HepG2 (cell line): ENCODE measurements around the gene UTS2R. TPM values are rescaled to one million over a fixed set of nuclear protein-coding genes. Genes with fewer than 3 reads are reported as not detected.

Source experiments
- BORCS8-MEF2B ChIP-seq: sonication (generic); formaldehyde crosslinking; IDR thresholded peaks from 2 replicates; pipeline ENCODE4 v1.8.0; 2022; ENCODE audit warnings: mild to moderate bottlenecking, missing genetic modification reagents
- GABPB1 ChIP-seq: IDR thresholded peaks from 2 replicates; pipeline ENCODE4 v1.6.1; 2016; ENCODE audit warnings: mild to moderate bottlenecking, missing genetic modification reagents, moderate library complexity, missing compliant biosample characterization
- MBD4 ChIP-seq: IDR thresholded peaks from 2 replicates; pipeline ENCODE4 v1.6.1; 2012; ENCODE audit warnings: low read length, inconsistent platforms, borderline replicate concordance
- NFKBIZ ChIP-seq: IDR thresholded peaks from 2 replicates; pipeline ENCODE4 v1.6.1; 2018; ENCODE audit warnings: missing genetic modification reagents, missing compliant biosample characterization
- POLR2A ChIP-seq, 2 experiments: IDR thresholded peaks; 2 replicates each; pipeline ENCODE4 v1.6.1; 2011; ENCODE audit warnings: low read depth in 2 of 2, low read length in 2 of 2, mild to moderate bottlenecking in 1 of 2, moderate library complexity in 1 of 2; ENCODE audit not compliant: insufficient read depth in 1 of 2
- SOX13 ChIP-seq, 3 experiments: fragments of 450-650 bp in 1 of 3; sonication (generic) in 1 of 3; formaldehyde crosslinking in 1 of 3; IDR thresholded peaks in 2 of 3; conservative IDR thresholded peaks in 1 of 3; 2 replicates each; pipeline versions ENCODE4 v1.5.0 to v1.6.1; 2016 to 2020; ENCODE audit warnings: antibody characterized with exemption in 1 of 3, mild to moderate bottlenecking in 1 of 3, missing compliant biosample characterization in 1 of 3, missing genetic modification reagents in 1 of 3, moderate library complexity in 1 of 3
- SP5 ChIP-seq: IDR thresholded peaks from 2 replicates; pipeline ENCODE4 v1.6.1; 2016; ENCODE audit warnings: low read depth, borderline replicate concordance
- THAP11 ChIP-seq: IDR thresholded peaks from 2 replicates; pipeline ENCODE4 v1.6.1; 2016; ENCODE audit warnings: missing biosample characterization, missing genetic modification reagents
- ZBTB4 ChIP-seq: sonication (generic); formaldehyde crosslinking; IDR thresholded peaks from 2 replicates; pipeline ENCODE4 v1.4.0; 2020; ENCODE audit warnings: missing genetic modification reagents, mild to moderate bottlenecking, borderline replicate concordance
- ZNF512 ChIP-seq: sonication (generic); formaldehyde crosslinking; IDR thresholded peaks from 2 replicates; pipeline ENCODE4 v1.4.0; 2020; ENCODE audit warnings: mild to moderate bottlenecking, missing genetic modification reagents
- ZNF614 ChIP-seq: IDR thresholded peaks from 2 replicates; pipeline ENCODE4 v1.6.1; 2018; ENCODE audit warnings: missing biosample characterization, missing genetic modification reagents, inconsistent platforms, borderline replicate concordance
- ZNF747 ChIP-seq: sonication (generic); formaldehyde crosslinking; IDR thresholded peaks from 2 replicates; pipeline ENCODE4 v1.8.1; 2023; ENCODE audit warnings: missing genetic modification reagents, mild to moderate bottlenecking, borderline replicate concordance
- polyA plus RNA-seq, 8 experiments: library from polyadenylated mRNA; depleted of rRNA in 3 of 8; stranded (reverse) in 7 of 8; unstranded in 1 of 8; fragments of >200 nt; fragmentation: Illumina TruSeq in 4 of 8; extraction: Trizol in 4 of 8; gene quantifications; 2 replicates each; pipeline versions ENCODE4 v1.2.1 to v1.2.3, GENCODE V29; 2011 to 2016; ENCODE audit warnings: low read depth in 4 of 8, missing spikeins in 1 of 8, mixed read lengths in 1 of 8; ENCODE audit not compliant: insufficient read depth in 1 of 8
- total RNA-seq, 5 experiments: library from RNA; depleted of rRNA; stranded (reverse); fragments of >200 nt; fragmentation: Illumina TruSeq; extraction: Trizol; gene quantifications; 2 replicates each; pipeline ENCODE4 v1.2.3, GENCODE V29; 2016; ENCODE audit warnings: low read depth in 1 of 5
- TF ChIP-seq, protein P1 (sequence below): IDR thresholded peaks from 2 replicates; pipeline ENCODE4 v1.6.1; 2016; ENCODE audit warnings: missing compliant biosample characterization, missing genetic modification reagents, borderline replicate concordance
- TF ChIP-seq, protein P2 (sequence below): sonication (generic); formaldehyde crosslinking; conservative IDR thresholded peaks from 2 replicates; pipeline ENCODE4 v1.4.0; 2020; ENCODE audit warnings: missing genetic modification reagents
- TF ChIP-seq, protein P3 (sequence below): sonication (generic); formaldehyde crosslinking; IDR thresholded peaks from 2 replicates; pipeline ENCODE4 v1.4.0; 2020; ENCODE audit warnings: missing genetic modification reagents
- TF ChIP-seq, protein P4 (sequence below): sonication (generic); formaldehyde crosslinking; IDR thresholded peaks from 2 replicates; pipeline ENCODE4 v1.5.1; 2020; ENCODE audit warnings: missing genetic modification reagents, mild to moderate bottlenecking, borderline replicate concordance

The UTS2R gene
- total and polyA plus RNA-seq, 2 of the 13 experiments (the other 11 are each of a cell fraction or from before 2014, with no cell fraction given) = 0.13 to 0.15 TPM

GRCh38 chr17:82370471-82371332 lies 863 bp upstream of the UTS2R start (continued):
- TF ChIP-seq ZNF512 (CRISPR knock-in tag) (peak; percentile 18; the same call in 1 of the 2 replicates), BORCS8-MEF2B (peak; percentile 98), ZNF747 (CRISPR knock-in tag) (0 out of 2 replicates have a peak, but pooled peaks have one; percentile 43), NFKBIZ (no peak), GABPB1 (CRISPR knock-in tag) (peak; percentile 57), SP5 (peak; percentile 66), ZBTB4 (CRISPR knock-in tag) (peak; percentile 97; the same call in 1 of the 2 replicates), POLR2A (IDR thresholded peaks at IDR 0.05; ENCODE audit: insufficient read depth in 1 of 2, low read depth in 2 of 2, low read length in 2 of 2) (no peak), SOX13 (IDR thresholded peaks at IDR 0.05) (no peak), SOX13 (CRISPR knock-in tag; conservative IDR thresholded peaks at IDR 0.05 in 1 of 2, IDR thresholded peaks at IDR 0.05 in 1 of 2) (peak in 1 of 2 experiments; percentile 45; a peak in 1 of 4 replicates), ZNF614 (peak; percentile 87; the same call in 1 of the 2 replicates), THAP11 (CRISPR knock-in tag) (peak; percentile 63), MBD4 (no peak)
- TF ChIP-seq, protein P1, sequence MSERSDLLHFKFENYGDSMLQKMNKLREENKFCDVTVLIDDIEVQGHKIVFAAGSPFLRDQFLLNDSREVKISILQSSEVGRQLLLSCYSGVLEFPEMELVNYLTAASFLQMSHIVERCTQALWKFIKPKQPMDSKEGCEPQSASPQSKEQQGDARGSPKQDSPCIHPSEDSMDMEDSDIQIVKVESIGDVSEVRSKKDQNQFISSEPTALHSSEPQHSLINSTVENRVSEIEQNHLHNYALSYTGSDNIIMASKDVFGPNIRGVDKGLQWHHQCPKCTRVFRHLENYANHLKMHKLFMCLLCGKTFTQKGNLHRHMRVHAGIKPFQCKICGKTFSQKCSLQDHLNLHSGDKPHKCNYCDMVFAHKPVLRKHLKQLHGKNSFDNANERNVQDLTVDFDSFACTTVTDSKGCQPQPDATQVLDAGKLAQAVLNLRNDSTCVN (CRISPR knock-in tag) = 0 out of 2 replicates have a peak, but pooled peaks have one; percentile 60
- TF ChIP-seq, protein P2, sequence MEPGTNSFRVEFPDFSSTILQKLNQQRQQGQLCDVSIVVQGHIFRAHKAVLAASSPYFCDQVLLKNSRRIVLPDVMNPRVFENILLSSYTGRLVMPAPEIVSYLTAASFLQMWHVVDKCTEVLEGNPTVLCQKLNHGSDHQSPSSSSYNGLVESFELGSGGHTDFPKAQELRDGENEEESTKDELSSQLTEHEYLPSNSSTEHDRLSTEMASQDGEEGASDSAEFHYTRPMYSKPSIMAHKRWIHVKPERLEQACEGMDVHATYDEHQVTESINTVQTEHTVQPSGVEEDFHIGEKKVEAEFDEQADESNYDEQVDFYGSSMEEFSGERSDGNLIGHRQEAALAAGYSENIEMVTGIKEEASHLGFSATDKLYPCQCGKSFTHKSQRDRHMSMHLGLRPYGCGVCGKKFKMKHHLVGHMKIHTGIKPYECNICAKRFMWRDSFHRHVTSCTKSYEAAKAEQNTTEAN (CRISPR knock-in tag) = peak; percentile 92
- TF ChIP-seq, protein P3, sequence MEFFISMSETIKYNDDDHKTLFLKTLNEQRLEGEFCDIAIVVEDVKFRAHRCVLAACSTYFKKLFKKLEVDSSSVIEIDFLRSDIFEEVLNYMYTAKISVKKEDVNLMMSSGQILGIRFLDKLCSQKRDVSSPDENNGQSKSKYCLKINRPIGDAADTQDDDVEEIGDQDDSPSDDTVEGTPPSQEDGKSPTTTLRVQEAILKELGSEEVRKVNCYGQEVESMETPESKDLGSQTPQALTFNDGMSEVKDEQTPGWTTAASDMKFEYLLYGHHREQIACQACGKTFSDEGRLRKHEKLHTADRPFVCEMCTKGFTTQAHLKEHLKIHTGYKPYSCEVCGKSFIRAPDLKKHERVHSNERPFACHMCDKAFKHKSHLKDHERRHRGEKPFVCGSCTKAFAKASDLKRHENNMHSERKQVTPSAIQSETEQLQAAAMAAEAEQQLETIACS = no peak
- TF ChIP-seq, protein P4, sequence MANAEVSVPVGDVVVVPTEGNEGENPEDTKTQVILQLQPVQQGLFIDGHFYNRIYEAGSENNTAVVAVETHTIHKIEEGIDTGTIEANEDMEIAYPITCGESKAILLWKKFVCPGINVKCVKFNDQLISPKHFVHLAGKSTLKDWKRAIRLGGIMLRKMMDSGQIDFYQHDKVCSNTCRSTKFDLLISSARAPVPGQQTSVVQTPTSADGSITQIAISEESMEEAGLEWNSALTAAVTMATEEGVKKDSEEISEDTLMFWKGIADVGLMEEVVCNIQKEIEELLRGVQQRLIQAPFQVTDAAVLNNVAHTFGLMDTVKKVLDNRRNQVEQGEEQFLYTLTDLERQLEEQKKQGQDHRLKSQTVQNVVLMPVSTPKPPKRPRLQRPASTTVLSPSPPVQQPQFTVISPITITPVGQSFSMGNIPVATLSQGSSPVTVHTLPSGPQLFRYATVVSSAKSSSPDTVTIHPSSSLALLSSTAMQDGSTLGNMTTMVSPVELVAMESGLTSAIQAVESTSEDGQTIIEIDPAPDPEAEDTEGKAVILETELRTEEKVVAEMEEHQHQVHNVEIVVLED (CRISPR knock-in tag) = peak; percentile 62; the same call in 1 of the 2 replicates
